GM10248 (cell line): ENCODE data around the gene RBM34.

ENCODE experiments used
- CTCF ChIA-PET: fragments of 300-600 bp; sonication (Branson Sonifier 250); formaldehyde crosslinking; extraction: SDS; loops from one replicate; lab custom pipeline; 2021; ENCODE audit warnings: antibody characterized with exemption; lab: Yijun Ruan, JAX
- POLR2A ChIA-PET: fragments of 350-650 bp; sonication (Branson Sonifier 250); formaldehyde crosslinking; extraction: SDS; loops from one replicate; lab custom pipeline; 2020; ENCODE audit warnings: antibody characterized with exemption; lab: Yijun Ruan, JAX
- DNase-seq: peaks from one replicate; pipeline ENCODE4 v3.0.0; 2012; ENCODE audit errors: extremely low spot score
- CTCF ChIP-seq: IDR thresholded peaks from 2 replicates; pipeline ENCODE4 v1.5.1; 2012; ENCODE audit warnings: mild to moderate bottlenecking, low read depth; ENCODE audit errors: extremely low read depth, missing control alignments, control extremely low read depth

The RBM34 gene

GRCh38 chr1:235157150-235157549 lies 3.9 kb downstream of the RBM34 start:
- no peak for DNase-seq
- POLR2A ChIA-PET = no interaction called here
- no peak for TF ChIP-seq CTCF
- CTCF ChIA-PET = interaction anchor here (0.8 to 2.3 kb wide), 5 partner anchors 9 to 24 kb away, joined by 3 to 5 read pairs (median 5); no protein-coding TSS in a partner anchor

- no peak for DNase-seq
- POLR2A ChIA-PET = no interaction called here
- TF ChIP-seq CTCF = no peak
- CTCF ChIA-PET = interaction anchor here (1.0 to 2.3 kb wide), 5 partner anchors 9 to 24 kb away, joined by 3 to 5 read pairs (median 5); no protein-coding TSS in a partner anchor
Observed at GRCh38 chr1:235156740-235157139, 4.3 kb downstream of the RBM34 start.

GRCh38 chr1:235156265-235156664 lies 4.8 kb downstream of the RBM34 start:
- CTCF ChIA-PET = interaction anchor here (1.0 to 2.3 kb wide), 5 partner anchors 9 to 259 kb away, joined by 3 to 5 read pairs (median 5); no protein-coding TSS in a partner anchor

GRCh38 chr1:235152235-235152634 lies 8.8 kb downstream of the RBM34 start:
- POLR2A ChIA-PET = no interaction called here
- no peak for TF ChIP-seq CTCF
- CTCF ChIA-PET = interaction anchor here (1.6 kb wide), 1 partner anchor 9 kb away, joined by 3 read pairs; the partner anchor contains the start of gene RBM34

More at GRCh38 chr1:235156265-235156664, 4.8 kb downstream of the RBM34 start:
- no peak for TF ChIP-seq CTCF
- POLR2A ChIA-PET = no interaction called here
- no peak for DNase-seq

GRCh38 chr1:235151033-235151432 lies 10.0 kb downstream of the RBM34 start:
- TF ChIP-seq CTCF = no peak
- no peak for DNase-seq
- CTCF ChIA-PET = interaction anchor here (1.1 kb wide), 1 partner anchor 9 kb away, joined by 4 read pairs; the partner anchor contains the start of gene RBM34
- POLR2A ChIA-PET = no interaction called here

More at GRCh38 chr1:235152235-235152634, 8.8 kb downstream of the RBM34 start:
- no peak for DNase-seq

GRCh38 chr1:235149824-235150223 lies 11.2 kb downstream of the RBM34 start:
- ChIA-PET CTCF (no interaction called here), POLR2A (no interaction called here)
- no peak for TF ChIP-seq CTCF
- DNase-seq = no peak
